HG03378 (cell line): Measurements from ENCODE around the gene GLCCI1.

Source experiments
- ATAC-seq: cut with Tn5 transposase; IDR thresholded peaks from one replicate; pipeline ENCODE4 v1.9.1; 2021; ENCODE audit warnings: mild to moderate bottlenecking, moderate library complexity; ENCODE audit not compliant: unreplicated experiment

The GLCCI1 gene

DNA sequence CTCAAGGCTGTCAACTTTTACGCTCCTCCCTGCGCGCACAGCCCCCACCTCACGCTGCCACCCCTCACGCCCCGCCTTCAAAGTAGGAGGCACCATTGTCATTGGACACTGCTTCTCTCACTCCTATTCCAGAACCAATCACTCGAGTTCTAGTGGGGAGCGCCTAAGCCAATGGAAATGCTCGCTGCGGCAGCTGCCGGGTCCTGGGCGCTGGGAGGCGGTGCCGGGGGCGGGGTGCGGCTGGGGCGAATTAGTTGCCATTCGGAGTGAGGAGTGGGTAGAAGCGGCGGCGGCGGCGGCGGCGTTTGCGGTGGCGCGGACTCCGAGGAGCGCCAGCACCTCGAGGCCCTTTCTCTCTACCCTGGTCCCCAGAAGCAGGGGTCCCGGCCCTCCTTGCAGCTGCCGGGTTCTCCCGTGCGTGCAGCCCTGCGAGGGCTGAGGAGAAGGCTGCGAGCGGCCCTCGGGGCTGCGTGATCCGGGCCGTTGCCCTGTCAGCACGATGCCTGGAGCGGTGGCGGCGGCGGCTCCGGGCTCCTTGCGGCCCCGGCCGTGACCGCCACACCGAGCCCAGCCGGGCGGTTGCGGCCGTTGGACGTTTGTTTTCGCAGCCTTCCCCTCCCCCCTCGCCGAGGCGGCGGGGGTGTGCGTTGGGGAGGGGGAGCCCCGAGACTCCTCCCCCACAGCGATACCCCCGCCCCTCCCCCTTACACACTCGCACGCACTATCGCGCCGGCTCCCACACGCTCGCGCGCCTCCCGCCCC lies at the start of gene GLCCI1:
TSS of gene GLCCI1 (plus strand) at position 253 of the 762 bp plus-strand sequence. CDS start 555 bp downstream, outside the sequence.
- peak; percentile 88 for ATAC-seq

DNA sequence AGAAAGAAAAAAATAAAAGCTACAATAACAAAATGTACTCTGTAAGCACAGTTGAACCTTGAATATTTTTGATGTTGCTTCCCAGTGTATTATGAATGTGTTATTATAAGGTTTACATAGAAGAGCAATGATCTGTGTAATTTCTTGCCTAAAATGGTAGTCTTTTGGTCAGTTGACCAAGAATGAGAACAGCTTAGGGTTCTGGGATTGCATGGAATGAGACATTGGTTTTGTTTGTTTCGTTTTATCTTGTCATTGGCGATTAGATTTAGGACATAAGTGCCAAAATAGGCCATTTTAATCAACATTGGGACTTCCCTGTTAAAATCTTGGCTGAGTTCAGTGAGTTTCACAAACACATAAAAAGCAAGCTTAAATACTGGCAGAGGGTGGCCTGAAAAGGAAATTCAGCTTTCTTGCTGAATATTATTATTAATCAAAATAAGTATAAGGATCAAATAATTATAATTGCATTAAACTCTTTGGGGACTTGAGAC lies 49.1 kb upstream of the GLCCI1 start:
- ATAC-seq: peak; percentile 31

DNA sequence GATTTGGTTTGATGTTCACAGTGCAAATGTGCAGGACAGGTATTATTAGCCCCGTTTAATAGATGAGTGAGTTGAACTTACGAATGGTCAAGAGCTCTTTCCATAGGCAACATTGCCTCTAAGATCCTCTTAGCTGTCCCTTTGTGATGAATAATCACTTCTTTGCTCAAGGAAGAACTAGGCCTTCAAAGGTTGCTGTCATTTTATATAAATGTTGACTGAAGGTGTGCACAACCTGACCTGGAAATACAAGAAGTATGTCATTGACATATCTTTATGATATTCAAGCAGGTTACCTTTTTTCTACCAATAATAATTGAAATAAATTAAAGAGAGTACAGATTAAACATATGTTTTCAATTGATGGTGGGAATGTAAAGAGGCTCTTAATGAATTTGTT lies 48.5 kb upstream of the GLCCI1 start:
- no peak for ATAC-seq

- peak; percentile 94 for ATAC-seq
Measured at GRCh38 chr7:7920481-7920880, 48.1 kb upstream of the GLCCI1 start.

GRCh38 chr7:7921830-7922229 lies 46.8 kb upstream of the GLCCI1 start:
- no peak for ATAC-seq

DNA sequence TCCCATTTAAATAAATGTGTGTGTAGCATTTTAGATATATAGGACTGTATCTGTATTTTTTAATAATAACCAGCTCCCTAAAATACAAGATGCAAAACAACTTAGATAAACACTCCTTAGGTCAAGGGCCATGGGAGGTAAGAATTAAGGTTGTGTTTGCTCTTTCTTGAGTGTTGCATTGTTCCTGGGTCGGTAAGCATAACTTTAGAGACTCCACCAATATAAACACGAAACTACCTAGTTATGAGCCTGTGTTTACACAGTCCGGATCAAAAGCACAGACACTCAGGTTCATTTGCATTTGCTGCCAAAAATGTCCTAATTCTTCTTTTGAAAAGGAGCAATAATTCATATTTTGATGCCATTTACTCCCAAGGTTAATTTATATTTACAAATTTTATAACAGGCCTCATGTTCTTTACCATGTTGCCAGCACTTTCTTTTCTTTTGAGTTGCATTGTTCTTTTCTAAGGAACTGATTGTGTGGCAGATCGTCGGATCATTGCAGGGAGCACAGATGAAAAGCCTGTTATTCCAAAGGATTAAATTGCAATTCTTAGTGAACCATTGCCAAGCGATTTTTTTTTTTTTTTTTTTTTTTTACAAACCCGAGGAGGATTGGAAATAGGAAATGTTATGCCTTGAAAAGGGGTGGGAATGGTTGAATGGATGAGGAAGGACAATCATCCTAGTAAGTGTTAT lies 45.8 kb upstream of the GLCCI1 start:
- ATAC-seq: no peak

DNA sequence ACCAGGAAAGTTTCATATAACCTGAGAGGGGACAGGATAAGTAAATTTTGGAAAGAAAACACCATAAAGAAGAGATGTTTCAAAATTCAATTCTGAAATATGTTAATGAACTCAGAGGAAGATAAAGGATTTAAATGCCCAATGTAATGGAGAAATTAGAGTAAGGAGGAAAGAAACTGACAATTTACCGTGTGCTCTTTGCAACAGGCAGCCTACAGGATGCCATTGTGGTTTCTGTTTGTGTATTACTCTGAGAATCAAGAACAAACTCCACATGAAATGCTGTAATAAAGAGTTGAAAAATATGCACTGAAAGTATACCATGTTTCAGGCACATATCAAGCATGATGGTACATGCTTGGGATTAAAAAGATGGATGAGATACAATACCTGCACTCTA lies 44.8 kb upstream of the GLCCI1 start:
- no peak for ATAC-seq

GRCh38 chr7:7924303-7924702 lies 44.3 kb upstream of the GLCCI1 start:
- ATAC-seq: no peak

DNA sequence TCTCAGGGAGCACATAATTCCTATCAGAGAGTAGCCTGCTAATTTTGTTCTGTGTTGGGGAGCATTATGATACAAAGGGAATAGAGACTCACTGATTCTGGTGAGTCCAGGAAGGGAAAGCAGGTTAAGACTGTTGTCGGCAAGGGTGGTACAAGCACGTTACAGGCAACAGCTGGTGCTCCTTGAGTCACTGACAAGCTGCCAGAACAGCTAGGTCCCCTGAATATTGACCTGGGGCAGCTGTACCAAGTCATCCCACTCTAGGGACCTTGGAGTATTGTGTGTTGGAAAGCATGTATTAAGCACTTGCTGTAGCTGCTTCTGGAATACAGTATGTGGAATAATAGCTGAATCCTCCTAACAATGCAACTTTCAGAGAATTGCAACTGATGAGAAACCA lies 37.0 kb upstream of the GLCCI1 start:
- no peak for ATAC-seq

DNA sequence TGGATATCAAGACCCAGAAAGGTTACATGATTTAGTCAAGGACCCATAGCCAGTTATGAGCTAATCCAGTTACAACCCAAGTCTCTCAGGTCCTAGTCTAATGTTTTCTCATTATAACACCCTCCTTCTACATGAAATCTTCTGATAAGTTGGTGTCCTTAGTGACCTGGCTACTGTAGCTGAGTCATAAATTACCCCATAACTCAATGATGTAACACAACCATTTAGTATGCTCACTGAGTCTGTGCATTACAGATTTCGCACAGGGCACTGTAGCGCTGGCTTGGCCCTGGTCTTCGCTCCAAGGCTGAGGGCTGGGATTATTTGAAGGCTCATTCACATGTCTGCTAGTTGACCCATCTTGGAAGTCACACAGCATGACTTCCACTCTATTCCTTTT lies 36.0 kb upstream of the GLCCI1 start:
- no peak for ATAC-seq

GRCh38 chr7:7933915-7934526 lies 34.6 kb upstream of the GLCCI1 start:
- ATAC-seq: no peak

DNA sequence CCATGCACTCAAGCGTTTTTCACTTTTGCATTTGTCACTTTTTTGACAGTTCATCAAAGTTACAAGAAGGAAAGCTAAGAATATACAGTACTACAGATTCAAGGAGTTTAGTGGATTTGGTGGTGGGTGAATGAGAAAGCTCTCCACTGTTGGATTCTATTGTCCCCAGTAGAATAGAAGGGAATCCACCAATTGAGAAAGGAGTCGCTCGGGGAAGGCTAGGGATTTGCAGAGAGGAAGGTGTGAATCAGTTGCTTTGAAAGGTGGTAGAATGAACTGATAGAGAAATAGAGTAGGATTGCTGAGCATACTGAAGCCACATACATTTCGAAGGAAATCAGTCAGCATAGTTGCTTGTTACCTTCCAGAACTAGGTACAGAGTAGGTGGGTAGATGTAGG lies 33.7 kb upstream of the GLCCI1 start:
- ATAC-seq: no peak

DNA sequence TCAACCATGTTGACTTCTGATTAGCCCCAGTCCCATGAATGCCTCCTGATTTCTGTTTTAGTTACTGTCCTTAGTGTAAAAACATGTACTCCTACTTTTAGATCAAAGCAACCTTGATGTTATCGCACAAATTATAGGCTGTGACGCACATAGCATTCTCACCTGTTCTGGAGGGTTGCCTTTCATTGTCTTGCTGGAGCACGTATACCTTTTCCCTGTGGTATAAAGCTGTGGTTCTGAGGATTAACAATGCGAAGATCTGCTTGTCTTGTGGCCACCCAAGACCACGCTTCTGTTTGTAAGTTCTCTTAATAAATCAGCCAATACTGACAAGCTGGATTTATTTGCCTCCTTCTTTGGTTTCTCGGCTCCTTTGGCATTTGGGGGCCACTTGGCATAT lies 30.1 kb upstream of the GLCCI1 start:
- no peak for ATAC-seq

DNA sequence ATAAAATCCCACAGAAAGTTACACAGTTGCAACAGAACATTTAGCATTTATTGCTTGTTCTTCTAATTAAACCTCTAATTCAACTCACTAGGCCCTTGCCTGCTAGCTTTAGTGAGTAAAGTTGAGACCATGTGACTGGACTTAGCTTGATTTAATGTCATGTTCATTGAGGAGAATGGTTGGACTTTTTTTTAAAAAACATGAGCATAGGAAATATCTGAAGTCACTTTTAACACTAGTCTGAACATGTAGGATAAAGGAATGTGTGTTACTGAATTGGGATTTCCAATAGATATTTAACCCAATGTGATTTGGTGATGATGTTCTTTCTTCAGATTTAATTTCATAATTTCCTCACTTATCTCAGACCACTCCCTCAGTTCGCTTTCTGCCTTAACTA lies 24.6 kb upstream of the GLCCI1 start:
- no peak for ATAC-seq

- ATAC-seq: peak; percentile 87
Measured at GRCh38 chr7:7944619-7945282, 23.8 kb upstream of the GLCCI1 start.

DNA sequence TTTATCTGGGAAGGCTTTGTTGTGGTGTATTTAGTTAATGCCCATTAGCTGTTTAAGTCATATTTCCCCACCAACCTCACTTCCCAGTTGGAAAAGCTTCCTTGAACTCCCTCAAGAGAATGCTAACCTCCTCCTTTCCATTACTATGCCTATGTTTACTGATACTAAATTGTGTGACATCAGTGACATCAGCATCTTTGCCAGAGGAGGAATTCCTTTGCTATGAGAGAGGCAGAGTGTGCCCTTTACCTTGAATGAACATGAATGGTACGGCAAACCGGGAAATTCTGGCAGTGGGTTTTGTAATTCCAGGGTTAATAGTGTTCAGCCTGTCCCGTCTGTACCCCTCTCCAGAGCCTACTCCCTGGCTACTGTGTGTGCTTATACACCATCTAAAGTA lies 22.1 kb upstream of the GLCCI1 start:
- no peak for ATAC-seq

GRCh38 chr7:7948232-7948631 lies 20.4 kb upstream of the GLCCI1 start:
- no peak for ATAC-seq

GRCh38 chr7:7953806-7954205 lies 14.8 kb upstream of the GLCCI1 start:
- ATAC-seq: no peak

GRCh38 chr7:7956531-7957128 lies 12.0 kb upstream of the GLCCI1 start:
- no peak for ATAC-seq

GRCh38 chr7:7957513-7957912 lies 11.1 kb upstream of the GLCCI1 start:
- no peak for ATAC-seq
